Effector memory CD4-positive, alpha-beta T cell (primary cell): Measurements from ENCODE around the gene TBC1D16.
"Not testable (repeated sequence)": the region's sequence is repeated elsewhere in the genome, so short reads cannot be mapped to it uniquely, and the experiment has no call there.

ENCODE experiments used
- DNase-seq, 3 donors: peaks; one replicate each; pipeline ENCODE4 v3.0.0-alpha.2; 2020
- H3K27ac ChIP-seq: 2 replicates; pipeline ENCODE4 v1.7.0; 2013; ENCODE audit warnings: mild to moderate bottlenecking, low read length, moderate library complexity; ENCODE audit not compliant: insufficient read depth, poor library complexity, severe bottlenecking
- H3K27me3 ChIP-seq: replicated peaks from 2 replicates; pipeline ENCODE4 v1.7.0; 2013; ENCODE audit warnings: mild to moderate bottlenecking, low read length; ENCODE audit not compliant: insufficient read depth, control insufficient read depth, poor library complexity, severe bottlenecking
- H3K36me3 ChIP-seq: 2 replicates; pipeline ENCODE4 v1.7.0; 2013; ENCODE audit warnings: mild to moderate bottlenecking, low read length, moderate library complexity; ENCODE audit not compliant: control insufficient read depth, insufficient read depth
- H3K4me1 ChIP-seq: 2 replicates; pipeline ENCODE4 v1.7.0; 2013; ENCODE audit warnings: low read length, mild to moderate bottlenecking; ENCODE audit not compliant: control insufficient read depth, insufficient read depth, poor library complexity, severe bottlenecking
- H3K4me3 ChIP-seq: 2 replicates; pipeline ENCODE4 v1.7.0; 2013; ENCODE audit warnings: low read length, low read depth, mild to moderate bottlenecking; ENCODE audit not compliant: insufficient read depth, poor library complexity, severe bottlenecking
- H3K9me3 ChIP-seq: 2 replicates; pipeline ENCODE4 v1.7.0; 2013; ENCODE audit warnings: mild to moderate bottlenecking, low read length, moderate library complexity; ENCODE audit not compliant: control insufficient read depth

Gene TBC1D16

GRCh38 chr17:80053102-80053501 is 17.4 kb upstream of the TBC1D16 start:
- H3K36me3 ChIP-seq = no peaks in the 10 kb centered on the region
- H3K27ac ChIP-seq = no peak overlapping the region
- no peak for DNase-seq
- H3K4me1 ChIP-seq = no peaks in the 10 kb centered on the region
- no peaks in the 10 kb centered on the region for H3K27me3 ChIP-seq
- no peak overlapping the region for H3K4me3 ChIP-seq
- H3K9me3 ChIP-seq = no peaks in the 10 kb centered on the region

GRCh38 chr17:80051681-80052080 is 16.0 kb upstream of the TBC1D16 start:
- H3K4me3 ChIP-seq = no peak overlapping the region
- H3K9me3 ChIP-seq = no peaks in the 10 kb centered on the region
- H3K27me3 ChIP-seq = no peaks in the 10 kb centered on the region
- DNase-seq = no peak
- no peaks in the 10 kb centered on the region for H3K36me3 ChIP-seq
- H3K4me1 ChIP-seq = no peaks in the 10 kb centered on the region
- H3K27ac ChIP-seq = no peak overlapping the region

- Histone ChIP-seq H3K4me1 (no peaks in the 10 kb centered on the region), H3K27ac (no peak overlapping the region), H3K4me3 (no peak overlapping the region), H3K9me3 (no peaks in the 10 kb centered on the region), H3K27me3 (no peaks in the 10 kb centered on the region), H3K36me3 (no peaks in the 10 kb centered on the region)
- DNase-seq = no peak
Measured at GRCh38 chr17:80050706-80051105, 15.0 kb upstream of the TBC1D16 start.

- no peak overlapping the region for H3K27ac ChIP-seq
- H3K36me3 ChIP-seq = no peaks in the 10 kb centered on the region
- H3K4me3 ChIP-seq = no peak overlapping the region
- H3K27me3 ChIP-seq = no peaks in the 10 kb centered on the region
- DNase-seq = no peak
- no peaks in the 10 kb centered on the region for H3K9me3 ChIP-seq
- H3K4me1 ChIP-seq = no peaks in the 10 kb centered on the region
Measured at GRCh38 chr17:80049986-80050385, 14.3 kb upstream of the TBC1D16 start.

- no peak overlapping the region for H3K4me3 ChIP-seq
- no peak overlapping the region for H3K27ac ChIP-seq
- no peaks in the 10 kb centered on the region for H3K4me1 ChIP-seq
- H3K9me3 ChIP-seq = no peaks in the 10 kb centered on the region
- no peaks in the 10 kb centered on the region for H3K36me3 ChIP-seq
- no peak for DNase-seq
- no peaks in the 10 kb centered on the region for H3K27me3 ChIP-seq
Measured at GRCh38 chr17:80047176-80047575, 11.5 kb upstream of the TBC1D16 start.

- not testable (repeated sequence) for H3K9me3 ChIP-seq, H3K36me3 ChIP-seq, H3K4me3 ChIP-seq, H3K27me3 ChIP-seq, DNase-seq, H3K27ac ChIP-seq, H3K4me1 ChIP-seq
Measured at GRCh38 chr17:80046709-80047108, 11.0 kb upstream of the TBC1D16 start.

GRCh38 chr17:80045703-80046102 is 10.0 kb upstream of the TBC1D16 start:
- no peaks in the 10 kb centered on the region for H3K9me3 ChIP-seq
- no peaks in the 10 kb centered on the region for H3K4me1 ChIP-seq
- H3K4me3 ChIP-seq = no peak overlapping the region
- no peaks in the 10 kb centered on the region for H3K36me3 ChIP-seq
- H3K27me3 ChIP-seq = no peaks in the 10 kb centered on the region
- no peak for DNase-seq
- H3K27ac ChIP-seq = no peak overlapping the region

- no peaks in the 10 kb centered on the region for H3K36me3 ChIP-seq
- no peak for DNase-seq
Measured at GRCh38 chr17:80043963-80044362, 8.3 kb upstream of the TBC1D16 start.

GRCh38 chr17:80036715-80037477 is 1.2 kb upstream of the TBC1D16 start:
- Histone ChIP-seq H3K4me3 (peak overlapping the region; percentile 75), H3K9me3 (no peaks in the 10 kb centered on the region), H3K4me1 (peaks cover 15% of the 10 kb centered on the region), H3K27ac (peak overlapping the region; percentile 70), H3K36me3 (no peaks in the 10 kb centered on the region), H3K27me3 (no peaks in the 10 kb centered on the region)
- DNase-seq = peak in 2 of 3 donors; percentile 18 to 29

More at GRCh38 chr17:80043963-80044362, 8.3 kb upstream of the TBC1D16 start:
- Histone ChIP-seq H3K27ac (no peak overlapping the region), H3K9me3 (no peaks in the 10 kb centered on the region), H3K4me1 (no peaks in the 10 kb centered on the region), H3K4me3 (no peak overlapping the region), H3K27me3 (no peaks in the 10 kb centered on the region)

- Histone ChIP-seq H3K9me3 (no peaks in the 10 kb centered on the region), H3K4me1 (peaks cover 15% of the 10 kb centered on the region), H3K27ac (peak within 1 kb of the TSS; percentile 70), H3K4me3 (peak within 1 kb of the TSS; percentile 75), H3K27me3 (no peaks in the 10 kb centered on the region), H3K36me3 (no peaks in the 10 kb centered on the region)
- peak; percentile 61 to 75 (median 66) for DNase-seq
Measured at GRCh38 chr17:80035937-80036714, 454 bp upstream of the TBC1D16 start, which contains the start of gene CCDC40. TSS of gene CCDC40 (plus strand) at chr17:80036642. CDS start at chr17:80036663, 21 bp downstream.
